WTC11 (cell line): ENCODE results near the gene LPP. TPM values are rescaled to one million over a fixed set of nuclear protein-coding genes. Genes with fewer than 3 reads are reported as not detected.

Source experiments
- FOXJ3 ChIP-seq: sonication (generic); formaldehyde crosslinking; IDR thresholded peaks from 2 replicates; pipeline ENCODE4 v1.9.0; 2021; ENCODE audit warnings: missing genetic modification reagents, mild to moderate bottlenecking, borderline replicate concordance
- GABPB1 ChIP-seq: sonication (generic); formaldehyde crosslinking; IDR thresholded peaks from 2 replicates; pipeline ENCODE4 v1.8.1; 2023; ENCODE audit warnings: mild to moderate bottlenecking, missing genetic modification reagents
- MYBL2 ChIP-seq: sonication (generic); formaldehyde crosslinking; IDR thresholded peaks from 2 replicates; pipeline ENCODE4 v1.8.1; 2023; ENCODE audit warnings: mild to moderate bottlenecking, moderate library complexity, missing genetic modification reagents
- NFE2L1 ChIP-seq: sonication (generic); formaldehyde crosslinking; IDR thresholded peaks from 2 replicates; pipeline ENCODE4 v1.8.1; 2023; ENCODE audit warnings: missing genetic modification reagents
- NR2C2 ChIP-seq: sonication (generic); formaldehyde crosslinking; IDR thresholded peaks from 2 replicates; pipeline ENCODE4 v1.8.0; 2022; ENCODE audit warnings: mild to moderate bottlenecking, missing genetic modification reagents
- SOX15 ChIP-seq: fragments of 250-450 bp; sonication (Bioruptor Pico); IDR thresholded peaks from 2 replicates; pipeline ENCODE4 v1.9.0; 2021; ENCODE audit warnings: mild to moderate bottlenecking
- SP1 ChIP-seq: sonication (generic); formaldehyde crosslinking; conservative IDR thresholded peaks from 2 replicates; pipeline ENCODE4 v1.8.1; 2022; ENCODE audit warnings: missing genetic modification reagents
- ZNF263 ChIP-seq: sonication (generic); formaldehyde crosslinking; IDR thresholded peaks from 2 replicates; pipeline ENCODE4 v1.8.1; 2022; ENCODE audit warnings: low read depth, mild to moderate bottlenecking, moderate library complexity, missing genetic modification reagents
- total RNA-seq: library from RNA; stranded (reverse); gene quantifications from 3 replicates; pipeline ENCODE4 v1.2.3, GENCODE V29; 2021
- TF ChIP-seq, protein P1 (sequence below): fragments of 250-450 bp; sonication (Bioruptor Pico); IDR thresholded peaks from 2 replicates; pipeline ENCODE4 v1.9.0; 2021; ENCODE audit warnings: mild to moderate bottlenecking, borderline replicate concordance
- TF ChIP-seq, protein P2 (sequence below): fragments of 250-450 bp; sonication (Bioruptor Pico); IDR thresholded peaks from 2 replicates; pipeline ENCODE4 v1.9.0; 2021; ENCODE audit warnings: mild to moderate bottlenecking
- TF ChIP-seq, protein P3 (sequence below): sonication (generic); formaldehyde crosslinking; IDR thresholded peaks from 2 replicates; pipeline ENCODE4 v1.8.1; 2022; ENCODE audit warnings: low read depth, mild to moderate bottlenecking, moderate library complexity, missing genetic modification reagents, borderline replicate concordance
- TF ChIP-seq, protein P4 (sequence below): sonication (generic); formaldehyde crosslinking; IDR thresholded peaks from 2 replicates; pipeline ENCODE4 v1.8.0; 2022; ENCODE audit warnings: missing genetic modification reagents
- TF ChIP-seq, protein P5 (sequence below): sonication (generic); formaldehyde crosslinking; IDR thresholded peaks from 2 replicates; pipeline ENCODE4 v1.8.0; 2022; ENCODE audit warnings: mild to moderate bottlenecking, missing genetic modification reagents
- TF ChIP-seq, protein P6 (sequence below): sonication (generic); formaldehyde crosslinking; IDR thresholded peaks from 2 replicates; pipeline ENCODE4 v1.8.0; 2022; ENCODE audit warnings: mild to moderate bottlenecking, missing genetic modification reagents
- TF ChIP-seq, protein P7 (sequence below): fragments of 250-450 bp; sonication (Bioruptor Pico); conservative IDR thresholded peaks from 2 replicates; pipeline ENCODE4 v1.9.0; 2021; ENCODE audit warnings: mild to moderate bottlenecking

The LPP gene
- total RNA-seq, 1 experiment from 2014 or later, result 49.6 TPM

DNA sequence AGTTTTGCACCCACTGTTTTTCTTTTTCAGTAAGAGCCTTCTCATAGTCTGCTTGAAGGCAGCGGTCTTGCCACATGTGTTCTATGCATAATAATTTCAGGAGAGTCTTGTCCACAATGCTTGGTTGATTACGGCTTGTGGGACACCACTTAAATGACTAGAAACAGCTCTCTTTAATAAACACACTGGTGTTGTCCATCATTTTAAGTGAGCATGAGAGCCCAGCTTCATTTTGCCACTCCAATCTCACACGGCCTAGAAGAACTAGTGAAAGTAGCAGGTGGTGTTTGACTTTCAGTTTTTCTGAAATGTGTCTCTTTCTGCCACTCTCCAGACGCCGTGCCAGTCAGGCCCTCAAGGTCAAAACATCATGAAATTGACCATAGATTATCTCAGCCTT is 292.1 kb downstream of the LPP start (continued):
- TF ChIP-seq, protein P1, sequence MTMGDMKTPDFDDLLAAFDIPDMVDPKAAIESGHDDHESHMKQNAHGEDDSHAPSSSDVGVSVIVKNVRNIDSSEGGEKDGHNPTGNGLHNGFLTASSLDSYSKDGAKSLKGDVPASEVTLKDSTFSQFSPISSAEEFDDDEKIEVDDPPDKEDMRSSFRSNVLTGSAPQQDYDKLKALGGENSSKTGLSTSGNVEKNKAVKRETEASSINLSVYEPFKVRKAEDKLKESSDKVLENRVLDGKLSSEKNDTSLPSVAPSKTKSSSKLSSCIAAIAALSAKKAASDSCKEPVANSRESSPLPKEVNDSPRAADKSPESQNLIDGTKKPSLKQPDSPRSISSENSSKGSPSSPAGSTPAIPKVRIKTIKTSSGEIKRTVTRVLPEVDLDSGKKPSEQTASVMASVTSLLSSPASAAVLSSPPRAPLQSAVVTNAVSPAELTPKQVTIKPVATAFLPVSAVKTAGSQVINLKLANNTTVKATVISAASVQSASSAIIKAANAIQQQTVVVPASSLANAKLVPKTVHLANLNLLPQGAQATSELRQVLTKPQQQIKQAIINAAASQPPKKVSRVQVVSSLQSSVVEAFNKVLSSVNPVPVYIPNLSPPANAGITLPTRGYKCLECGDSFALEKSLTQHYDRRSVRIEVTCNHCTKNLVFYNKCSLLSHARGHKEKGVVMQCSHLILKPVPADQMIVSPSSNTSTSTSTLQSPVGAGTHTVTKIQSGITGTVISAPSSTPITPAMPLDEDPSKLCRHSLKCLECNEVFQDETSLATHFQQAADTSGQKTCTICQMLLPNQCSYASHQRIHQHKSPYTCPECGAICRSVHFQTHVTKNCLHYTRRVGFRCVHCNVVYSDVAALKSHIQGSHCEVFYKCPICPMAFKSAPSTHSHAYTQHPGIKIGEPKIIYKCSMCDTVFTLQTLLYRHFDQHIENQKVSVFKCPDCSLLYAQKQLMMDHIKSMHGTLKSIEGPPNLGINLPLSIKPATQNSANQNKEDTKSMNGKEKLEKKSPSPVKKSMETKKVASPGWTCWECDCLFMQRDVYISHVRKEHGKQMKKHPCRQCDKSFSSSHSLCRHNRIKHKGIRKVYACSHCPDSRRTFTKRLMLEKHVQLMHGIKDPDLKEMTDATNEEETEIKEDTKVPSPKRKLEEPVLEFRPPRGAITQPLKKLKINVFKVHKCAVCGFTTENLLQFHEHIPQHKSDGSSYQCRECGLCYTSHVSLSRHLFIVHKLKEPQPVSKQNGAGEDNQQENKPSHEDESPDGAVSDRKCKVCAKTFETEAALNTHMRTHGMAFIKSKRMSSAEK (CRISPR knock-in tag), result no peak
- TF ChIP-seq, protein P2, sequence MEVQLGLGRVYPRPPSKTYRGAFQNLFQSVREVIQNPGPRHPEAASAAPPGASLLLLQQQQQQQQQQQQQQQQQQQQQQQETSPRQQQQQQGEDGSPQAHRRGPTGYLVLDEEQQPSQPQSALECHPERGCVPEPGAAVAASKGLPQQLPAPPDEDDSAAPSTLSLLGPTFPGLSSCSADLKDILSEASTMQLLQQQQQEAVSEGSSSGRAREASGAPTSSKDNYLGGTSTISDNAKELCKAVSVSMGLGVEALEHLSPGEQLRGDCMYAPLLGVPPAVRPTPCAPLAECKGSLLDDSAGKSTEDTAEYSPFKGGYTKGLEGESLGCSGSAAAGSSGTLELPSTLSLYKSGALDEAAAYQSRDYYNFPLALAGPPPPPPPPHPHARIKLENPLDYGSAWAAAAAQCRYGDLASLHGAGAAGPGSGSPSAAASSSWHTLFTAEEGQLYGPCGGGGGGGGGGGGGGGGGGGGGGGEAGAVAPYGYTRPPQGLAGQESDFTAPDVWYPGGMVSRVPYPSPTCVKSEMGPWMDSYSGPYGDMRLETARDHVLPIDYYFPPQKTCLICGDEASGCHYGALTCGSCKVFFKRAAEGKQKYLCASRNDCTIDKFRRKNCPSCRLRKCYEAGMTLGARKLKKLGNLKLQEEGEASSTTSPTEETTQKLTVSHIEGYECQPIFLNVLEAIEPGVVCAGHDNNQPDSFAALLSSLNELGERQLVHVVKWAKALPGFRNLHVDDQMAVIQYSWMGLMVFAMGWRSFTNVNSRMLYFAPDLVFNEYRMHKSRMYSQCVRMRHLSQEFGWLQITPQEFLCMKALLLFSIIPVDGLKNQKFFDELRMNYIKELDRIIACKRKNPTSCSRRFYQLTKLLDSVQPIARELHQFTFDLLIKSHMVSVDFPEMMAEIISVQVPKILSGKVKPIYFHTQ (CRISPR knock-in tag), result no peak
- TF ChIP-seq GABPB1 (CRISPR knock-in tag), result no peak
- TF ChIP-seq, protein P3, sequence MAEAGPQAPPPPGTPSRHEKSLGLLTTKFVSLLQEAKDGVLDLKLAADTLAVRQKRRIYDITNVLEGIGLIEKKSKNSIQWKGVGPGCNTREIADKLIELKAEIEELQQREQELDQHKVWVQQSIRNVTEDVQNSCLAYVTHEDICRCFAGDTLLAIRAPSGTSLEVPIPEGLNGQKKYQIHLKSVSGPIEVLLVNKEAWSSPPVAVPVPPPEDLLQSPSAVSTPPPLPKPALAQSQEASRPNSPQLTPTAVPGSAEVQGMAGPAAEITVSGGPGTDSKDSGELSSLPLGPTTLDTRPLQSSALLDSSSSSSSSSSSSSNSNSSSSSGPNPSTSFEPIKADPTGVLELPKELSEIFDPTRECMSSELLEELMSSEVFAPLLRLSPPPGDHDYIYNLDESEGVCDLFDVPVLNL (CRISPR knock-in tag), result no peak
- TF ChIP-seq, protein P4, sequence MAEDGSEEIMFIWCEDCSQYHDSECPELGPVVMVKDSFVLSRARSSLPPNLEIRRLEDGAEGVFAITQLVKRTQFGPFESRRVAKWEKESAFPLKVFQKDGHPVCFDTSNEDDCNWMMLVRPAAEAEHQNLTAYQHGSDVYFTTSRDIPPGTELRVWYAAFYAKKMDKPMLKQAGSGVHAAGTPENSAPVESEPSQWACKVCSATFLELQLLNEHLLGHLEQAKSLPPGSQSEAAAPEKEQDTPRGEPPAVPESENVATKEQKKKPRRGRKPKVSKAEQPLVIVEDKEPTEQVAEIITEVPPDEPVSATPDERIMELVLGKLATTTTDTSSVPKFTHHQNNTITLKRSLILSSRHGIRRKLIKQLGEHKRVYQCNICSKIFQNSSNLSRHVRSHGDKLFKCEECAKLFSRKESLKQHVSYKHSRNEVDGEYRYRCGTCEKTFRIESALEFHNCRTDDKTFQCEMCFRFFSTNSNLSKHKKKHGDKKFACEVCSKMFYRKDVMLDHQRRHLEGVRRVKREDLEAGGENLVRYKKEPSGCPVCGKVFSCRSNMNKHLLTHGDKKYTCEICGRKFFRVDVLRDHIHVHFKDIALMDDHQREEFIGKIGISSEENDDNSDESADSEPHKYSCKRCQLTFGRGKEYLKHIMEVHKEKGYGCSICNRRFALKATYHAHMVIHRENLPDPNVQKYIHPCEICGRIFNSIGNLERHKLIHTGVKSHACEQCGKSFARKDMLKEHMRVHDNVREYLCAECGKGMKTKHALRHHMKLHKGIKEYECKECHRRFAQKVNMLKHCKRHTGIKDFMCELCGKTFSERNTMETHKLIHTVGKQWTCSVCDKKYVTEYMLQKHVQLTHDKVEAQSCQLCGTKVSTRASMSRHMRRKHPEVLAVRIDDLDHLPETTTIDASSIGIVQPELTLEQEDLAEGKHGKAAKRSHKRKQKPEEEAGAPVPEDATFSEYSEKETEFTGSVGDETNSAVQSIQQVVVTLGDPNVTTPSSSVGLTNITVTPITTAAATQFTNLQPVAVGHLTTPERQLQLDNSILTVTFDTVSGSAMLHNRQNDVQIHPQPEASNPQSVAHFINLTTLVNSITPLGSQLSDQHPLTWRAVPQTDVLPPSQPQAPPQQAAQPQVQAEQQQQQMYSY (CRISPR knock-in tag), result no peak
- no peak for TF ChIP-seq ZNF263
- no peak for TF ChIP-seq SOX15
- TF ChIP-seq NFE2L1 (CRISPR knock-in tag), result no peak
- no peak for TF ChIP-seq MYBL2 (CRISPR knock-in tag)
- no peak for TF ChIP-seq NR2C2
- no peak for TF ChIP-seq FOXJ3
- TF ChIP-seq, protein P5, sequence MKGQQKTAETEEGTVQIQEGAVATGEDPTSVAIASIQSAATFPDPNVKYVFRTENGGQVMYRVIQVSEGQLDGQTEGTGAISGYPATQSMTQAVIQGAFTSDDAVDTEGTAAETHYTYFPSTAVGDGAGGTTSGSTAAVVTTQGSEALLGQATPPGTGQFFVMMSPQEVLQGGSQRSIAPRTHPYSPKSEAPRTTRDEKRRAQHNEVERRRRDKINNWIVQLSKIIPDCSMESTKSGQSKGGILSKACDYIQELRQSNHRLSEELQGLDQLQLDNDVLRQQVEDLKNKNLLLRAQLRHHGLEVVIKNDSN (CRISPR knock-in tag), result no peak
- TF ChIP-seq, protein P6, sequence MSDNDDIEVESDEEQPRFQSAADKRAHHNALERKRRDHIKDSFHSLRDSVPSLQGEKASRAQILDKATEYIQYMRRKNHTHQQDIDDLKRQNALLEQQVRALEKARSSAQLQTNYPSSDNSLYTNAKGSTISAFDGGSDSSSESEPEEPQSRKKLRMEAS (CRISPR knock-in tag), result no peak
- TF ChIP-seq, protein P7, sequence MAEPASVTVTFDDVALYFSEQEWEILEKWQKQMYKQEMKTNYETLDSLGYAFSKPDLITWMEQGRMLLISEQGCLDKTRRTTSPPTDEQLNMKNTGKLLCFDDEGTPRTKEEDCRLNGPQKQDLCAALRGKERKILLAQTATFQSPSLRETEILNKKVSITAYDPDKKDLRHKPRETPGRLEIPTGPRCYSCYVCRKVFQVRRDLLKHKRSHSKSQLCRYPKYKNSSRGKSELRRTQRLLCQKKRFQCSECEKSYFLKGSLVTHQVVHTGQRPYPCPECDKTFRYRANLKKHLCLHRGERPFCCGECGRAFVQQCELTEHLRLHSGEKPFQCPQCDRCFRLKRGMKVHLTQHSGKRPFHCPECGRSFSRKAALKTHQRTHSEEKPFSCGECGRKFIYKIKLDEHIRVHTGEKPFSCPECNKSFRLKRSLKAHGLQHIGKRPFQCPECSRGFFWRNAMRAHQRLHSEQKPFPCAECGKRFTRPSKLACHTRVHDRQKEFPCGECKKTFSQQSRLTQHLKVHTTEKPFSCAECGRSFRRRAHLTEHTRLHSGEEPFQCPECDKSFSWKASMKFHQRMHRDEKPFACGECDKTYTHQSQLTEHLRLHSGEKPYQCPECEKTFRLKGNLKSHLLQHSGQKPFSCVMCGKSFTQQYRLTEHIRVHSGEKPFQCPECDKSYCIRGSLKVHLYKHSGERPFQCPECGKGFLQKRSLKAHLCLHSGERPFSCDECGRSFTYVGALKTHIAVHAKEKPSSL, result no peak
- no peak for TF ChIP-seq SP1 (CRISPR knock-in tag)
